Esophagus squamous epithelium (tissue), 5 donors: ENCODE results near the gene UMAD1. TPM values are rescaled to one million over a fixed set of nuclear protein-coding genes. Genes with fewer than 3 reads are reported as not detected.

Source experiments
- DNase-seq: peaks from one replicate; lab custom pipeline; 2025; lab: John Stamatoyannopoulos, UW
- H3K27ac ChIP-seq, 4 donors: fragments of 200-600 bp; sonication (generic); one replicate each; pipeline ENCODE4 v1.5.1; 2016 to 2019; ENCODE audit warnings: mild to moderate bottlenecking in 1 of 4
- H3K27me3 ChIP-seq, 4 donors: fragments of 200-600 bp; sonication (generic); 1 replicate in 3 of 4; 2 replicates in 1 of 4; pipeline versions ENCODE4 v1.5.1 to v1.6.0; 2017 to 2021; ENCODE audit warnings: antibody characterized with exemption in 1 of 4
- H3K36me3 ChIP-seq, 3 donors: fragments of 200-600 bp; sonication (generic); one replicate each; pipeline ENCODE4 v1.5.1; 2016 to 2019
- H3K4me1 ChIP-seq, 3 donors: fragments of 200-600 bp; sonication (generic); one replicate each; pipeline ENCODE4 v1.5.1; 2017 to 2019
- H3K4me3 ChIP-seq, 4 donors: fragments of 200-600 bp; sonication (generic); 1 replicate in 3 of 4; 2 replicates in 1 of 4; pipeline ENCODE4 v1.5.1; 2016 to 2019; ENCODE audit warnings: mild to moderate bottlenecking in 2 of 4, moderate library complexity in 1 of 4
- H3K9me3 ChIP-seq, 3 donors: fragments of 200-600 bp; sonication (generic); one replicate each; pipeline ENCODE4 v1.5.1; 2016 to 2019
- CTCF ChIP-seq, 6 experiments: fragments of 450-650 bp in 4 of 6; fragments of 200-600 bp in 2 of 6; sonication (generic) in 2 of 6; IDR thresholded peaks; one replicate each; pipeline ENCODE4 v1.5.1; 2016 to 2019; ENCODE audit warnings: antibody characterized with exemption in 6 of 6, mild to moderate bottlenecking in 4 of 6, moderate library complexity in 4 of 6
- POLR2A ChIP-seq, 4 donors: fragments of 450-650 bp; IDR thresholded peaks; one replicate each; pipeline ENCODE4 v1.6.1; 2017; ENCODE audit warnings: antibody characterized with exemption in 4 of 4, mild to moderate bottlenecking in 4 of 4, moderate library complexity in 3 of 4
- WGBS, 2 donors: methylation state at CpG; one replicate each; pipeline ENCODE4 v1.1.5; 2018; 5-methylcytosine and 5-hydroxymethylcytosine counted together
- intact Hi-C: fragments of 100-400 bp; cut with DNase I; formaldehyde crosslinking; loops from one replicate; pipeline ENCODE4 v1.15.0; 2022
- total RNA-seq, 4 donors: library from RNA; depleted of rRNA; stranded (reverse); fragments of >200 nt; gene quantifications; one replicate each; pipeline ENCODE4 v1.1.0, GENCODE V29; 2016
- donor health status: DM: yes; HTN: yes; CAD: no.

Gene UMAD1
- total RNA-seq, 4 donors from 2014 or later: 2.5 to 7.6 (median 6.3) TPM

GRCh38 chr7:7830122-7830878 lies 189.7 kb downstream of the UMAD1 start:
- intact Hi-C loops: no loop called here
- DNase-seq: no peak
- 41 to 59% methylated on average over 6 to 7 of the region's 7 CpGs for WGBS, 2 donors
- Histone ChIP-seq H3K4me3 (no peak overlapping the region), H3K4me1 (peaks cover 0 to 6% (median 0%) of the 10 kb centered on the region in 3 donors), H3K36me3 (no peaks in the 10 kb centered on the region), H3K9me3 (no peaks in the 10 kb centered on the region), H3K27me3 (no peaks in the 10 kb centered on the region), H3K27ac (no peak overlapping the region)
- TF ChIP-seq POLR2A (IDR thresholded peaks at IDR 0.05) (no peak), CTCF (IDR thresholded peaks at IDR 0.05) (no peak)

- no peak for DNase-seq
- TF ChIP-seq POLR2A (IDR thresholded peaks at IDR 0.05): no peak
- TF ChIP-seq CTCF (IDR thresholded peaks at IDR 0.05): no peak
- WGBS, 2 donors: 85 to 90% methylated on average over 5 of the region's 5 CpGs
- Histone ChIP-seq H3K9me3 (no peaks in the 10 kb centered on the region), H3K4me1 (peaks cover 0 to 6% (median 0%) of the 10 kb centered on the region in 3 donors), H3K27ac (no peak overlapping the region), H3K36me3 (no peaks in the 10 kb centered on the region), H3K4me3 (no peak overlapping the region), H3K27me3 (no peaks in the 10 kb centered on the region)
- intact Hi-C loops: no loop called here
Measured at GRCh38 chr7:7832518-7832917, 192.0 kb downstream of the UMAD1 start.

- Histone ChIP-seq H3K36me3 (no peaks in the 10 kb centered on the region), H3K27ac (no peak overlapping the region), H3K4me3 (no peak overlapping the region), H3K4me1 (peaks cover 0 to 4% (median 0%) of the 10 kb centered on the region in 3 donors), H3K9me3 (no peaks in the 10 kb centered on the region), H3K27me3 (no peaks in the 10 kb centered on the region)
- WGBS, 2 donors: 78 to 88% methylated on average over 4 of the region's 4 CpGs
- no peak for DNase-seq
- no peak for TF ChIP-seq POLR2A (IDR thresholded peaks at IDR 0.05)
- no peak for TF ChIP-seq CTCF (IDR thresholded peaks at IDR 0.05)
- intact Hi-C loops: no loop called here
Measured at GRCh38 chr7:7834761-7835160, 194.2 kb downstream of the UMAD1 start.

GRCh38 chr7:7841027-7841426 lies 200.5 kb downstream of the UMAD1 start:
- H3K27ac ChIP-seq: no peak overlapping the region
- H3K4me3 ChIP-seq: no peak overlapping the region
- 88 to 90% methylated on average over 7 of the region's 7 CpGs for WGBS, 2 donors
- H3K4me1 ChIP-seq: no peaks in the 10 kb centered on the region
- no peak for TF ChIP-seq CTCF (IDR thresholded peaks at IDR 0.05)
- no peak for TF ChIP-seq POLR2A (IDR thresholded peaks at IDR 0.05)
- DNase-seq: no peak
- intact Hi-C loops: no loop called here
- no peaks in the 10 kb centered on the region for H3K27me3 ChIP-seq
- no peaks in the 10 kb centered on the region for H3K36me3 ChIP-seq
- no peaks in the 10 kb centered on the region for H3K9me3 ChIP-seq

- intact Hi-C loops: no loop called here
- 85 to 86% methylated on average over 5 of the region's 5 CpGs for WGBS, 2 donors
Measured at GRCh38 chr7:7843240-7843639, 202.7 kb downstream of the UMAD1 start.

More at GRCh38 chr7:7843240-7843639, 202.7 kb downstream of the UMAD1 start:
- Histone ChIP-seq H3K36me3 (no peaks in the 10 kb centered on the region), H3K4me1 (no peaks in the 10 kb centered on the region), H3K27ac (no peak overlapping the region), H3K4me3 (no peak overlapping the region), H3K27me3 (no peaks in the 10 kb centered on the region), H3K9me3 (no peaks in the 10 kb centered on the region)
- DNase-seq: no peak
- TF ChIP-seq POLR2A (IDR thresholded peaks at IDR 0.05) (no peak), CTCF (IDR thresholded peaks at IDR 0.05) (no peak)
